Cardiac fibroblast (primary cell): Measurements from ENCODE around the gene NOTCH1.
A peak's percentile ranks its signal among the peaks of the same experiment; 100 is the strongest.

Source experiments
- DNase-seq, 2 donors: peaks; one replicate each; pipeline versions ENCODE4 v3.0.0 to v3.0.0-alpha.2; 2010; ENCODE audit warnings: low read depth in 2 of 2
- H3K4me3 ChIP-seq, 2 donors: replicated peaks in 1 of 2; 1 replicate in 1 of 2; 2 replicates in 1 of 2; pipeline ENCODE4 v1.5.1; 2011; ENCODE audit warnings: low read depth in 2 of 2, low read length in 2 of 2, mild to moderate bottlenecking in 2 of 2, moderate library complexity in 1 of 2
- CTCF ChIP-seq: IDR thresholded peaks from one replicate; pipeline ENCODE4 v1.5.1; 2011; ENCODE audit warnings: low read depth, mild to moderate bottlenecking, low read length, inconsistent platforms

Gene NOTCH1

GRCh38 chr9:136588663-136589464, 43.0 kb upstream of the NOTCH1 start:
- no peak for DNase-seq
- no peak for TF ChIP-seq CTCF

GRCh38 chr9:136587944-136588662, 42.3 kb upstream of the NOTCH1 start:
- peak in 1 of 2 donors; percentile 28 for DNase-seq
- TF ChIP-seq CTCF = no peak
- no peak overlapping the region for H3K4me3 ChIP-seq

More at GRCh38 chr9:136588663-136589464, 43.0 kb upstream of the NOTCH1 start:
- H3K4me3 ChIP-seq = no peak overlapping the region

- peak overlapping the region in 1 of 2 donors; percentile 5 for H3K4me3 ChIP-seq
- no peak for TF ChIP-seq CTCF
- peak; percentile 71 to 78 for DNase-seq
These were observed 41.5 kb upstream of the NOTCH1 start for GRCh38 chr9:136587145-136587943.

- no peak for TF ChIP-seq CTCF
- no peak for DNase-seq
- no peak overlapping the region for H3K4me3 ChIP-seq
These were observed 40.6 kb upstream of the NOTCH1 start for GRCh38 chr9:136586391-136586953.

GRCh38 chr9:136585531-136586120, 39.8 kb upstream of the NOTCH1 start:
- TF ChIP-seq CTCF = no peak
- no peak overlapping the region for H3K4me3 ChIP-seq
- no peak for DNase-seq

- no peak for TF ChIP-seq CTCF
- no peak overlapping the region for H3K4me3 ChIP-seq
- DNase-seq = peak in 1 of 2 donors; percentile 56
These were observed 39.1 kb upstream of the NOTCH1 start for GRCh38 chr9:136584934-136585333.
